ENCODE results near the gene TMTC4. TPM values are rescaled to one million over a fixed set of nuclear protein-coding genes. Genes with fewer than 3 reads are reported as not detected.

Gene TMTC4
- total and polyA plus RNA-seq, 2 donors from 2014 or later, result 10.5 to 15.1 TPM

DNA sequence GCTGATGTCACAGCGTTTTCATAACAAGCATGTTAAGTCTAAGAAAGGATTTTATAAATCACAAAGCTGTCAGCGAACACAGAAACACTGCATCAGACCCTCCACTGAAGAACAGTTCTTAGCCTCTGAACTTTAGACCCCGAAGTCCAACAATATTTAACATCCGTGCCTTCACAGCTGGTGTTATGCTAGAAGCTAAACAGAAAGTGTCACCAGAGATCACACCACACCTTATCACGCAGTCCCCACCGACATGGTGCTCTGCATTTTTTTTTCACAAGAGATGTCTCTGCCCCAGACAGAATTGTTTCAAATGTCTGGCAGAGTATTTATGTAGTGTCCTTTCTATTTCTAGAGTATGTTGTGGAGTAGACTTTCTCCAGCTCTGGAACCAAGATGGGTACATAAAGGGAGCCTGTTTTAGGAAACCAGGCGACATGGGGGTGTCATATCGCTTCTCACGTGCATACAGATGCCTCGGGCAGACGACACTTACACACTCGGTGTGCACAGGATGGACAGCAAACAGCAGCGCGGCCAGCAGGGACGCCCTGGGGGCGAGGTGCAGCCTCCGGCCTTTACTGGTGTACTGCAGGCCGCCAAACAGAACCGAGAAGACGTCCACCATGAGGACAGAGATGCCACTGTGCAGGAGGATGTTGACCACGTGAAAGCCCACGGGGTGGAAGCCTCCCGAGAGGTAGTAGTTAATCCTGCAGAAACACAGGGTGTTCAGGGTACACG, 12.0 kb downstream of the TMTC4 start:
- no peaks in the 10 kb centered on the region for H3K9me3 ChIP-seq (ENCODE audit: control insufficient read depth in 2 of 3, insufficient read depth in 1 of 3, low read length in 3 of 3)
- H3K4me3 ChIP-seq (ENCODE audit: low read length in 3 of 3), result no peak overlapping the region
- H3K4me1 ChIP-seq (ENCODE audit: control insufficient read depth in 2 of 3, insufficient read depth in 2 of 3, low read depth in 1 of 3, low read length in 3 of 3), result peaks cover 0 to 4% (median 0%) of the 10 kb centered on the region in 3 donors
- TF ChIP-seq, protein P1, sequence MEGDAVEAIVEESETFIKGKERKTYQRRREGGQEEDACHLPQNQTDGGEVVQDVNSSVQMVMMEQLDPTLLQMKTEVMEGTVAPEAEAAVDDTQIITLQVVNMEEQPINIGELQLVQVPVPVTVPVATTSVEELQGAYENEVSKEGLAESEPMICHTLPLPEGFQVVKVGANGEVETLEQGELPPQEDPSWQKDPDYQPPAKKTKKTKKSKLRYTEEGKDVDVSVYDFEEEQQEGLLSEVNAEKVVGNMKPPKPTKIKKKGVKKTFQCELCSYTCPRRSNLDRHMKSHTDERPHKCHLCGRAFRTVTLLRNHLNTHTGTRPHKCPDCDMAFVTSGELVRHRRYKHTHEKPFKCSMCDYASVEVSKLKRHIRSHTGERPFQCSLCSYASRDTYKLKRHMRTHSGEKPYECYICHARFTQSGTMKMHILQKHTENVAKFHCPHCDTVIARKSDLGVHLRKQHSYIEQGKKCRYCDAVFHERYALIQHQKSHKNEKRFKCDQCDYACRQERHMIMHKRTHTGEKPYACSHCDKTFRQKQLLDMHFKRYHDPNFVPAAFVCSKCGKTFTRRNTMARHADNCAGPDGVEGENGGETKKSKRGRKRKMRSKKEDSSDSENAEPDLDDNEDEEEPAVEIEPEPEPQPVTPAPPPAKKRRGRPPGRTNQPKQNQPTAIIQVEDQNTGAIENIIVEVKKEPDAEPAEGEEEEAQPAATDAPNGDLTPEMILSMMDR (IDR thresholded peaks at IDR 0.05; ENCODE audit: borderline replicate concordance, extremely low read depth, insufficient read depth), result no peak
- H3K9ac ChIP-seq (ENCODE audit: low read length in 3 of 3), result no peak overlapping the region
- intact Hi-C loops (cut with DNase I), result no loop called here
- H3K36me3 ChIP-seq (ENCODE audit: control insufficient read depth in 2 of 3, insufficient read depth in 3 of 3, low read length in 3 of 3), result peaks cover 0 to 7% (median 2%) of the 10 kb centered on the region in 3 donors
- no peaks in the 10 kb centered on the region for H3K27me3 ChIP-seq (ENCODE audit: control insufficient read depth, insufficient read depth, low read length)
- peak overlapping the region in 1 of 2 donors; percentile 32 for H3K27ac ChIP-seq (ENCODE audit: low read depth in 2 of 2, low read length in 2 of 2)
- DNase-seq (no peak), FAIRE-seq (no peak)

DNA sequence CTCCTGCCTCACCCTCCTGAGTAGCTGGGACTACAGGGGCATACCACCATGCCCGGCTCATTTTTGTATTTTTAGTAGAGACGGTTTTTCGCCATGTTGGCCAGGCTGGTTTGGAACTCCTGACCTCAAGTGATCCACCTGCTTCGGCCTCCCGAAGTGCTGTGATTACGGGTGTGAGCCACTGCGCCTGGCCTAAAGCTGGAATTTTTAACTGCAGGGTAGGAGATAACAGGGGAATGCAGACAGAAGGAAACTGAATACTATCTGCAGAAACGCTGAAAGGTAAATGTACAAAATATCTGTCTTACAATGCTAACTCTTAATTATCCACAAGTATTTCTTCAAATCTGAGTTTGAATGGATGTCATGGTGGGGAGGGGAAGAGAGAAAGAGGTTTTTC, 13.8 kb downstream of the TMTC4 start:
- no peak for FAIRE-seq

DNA sequence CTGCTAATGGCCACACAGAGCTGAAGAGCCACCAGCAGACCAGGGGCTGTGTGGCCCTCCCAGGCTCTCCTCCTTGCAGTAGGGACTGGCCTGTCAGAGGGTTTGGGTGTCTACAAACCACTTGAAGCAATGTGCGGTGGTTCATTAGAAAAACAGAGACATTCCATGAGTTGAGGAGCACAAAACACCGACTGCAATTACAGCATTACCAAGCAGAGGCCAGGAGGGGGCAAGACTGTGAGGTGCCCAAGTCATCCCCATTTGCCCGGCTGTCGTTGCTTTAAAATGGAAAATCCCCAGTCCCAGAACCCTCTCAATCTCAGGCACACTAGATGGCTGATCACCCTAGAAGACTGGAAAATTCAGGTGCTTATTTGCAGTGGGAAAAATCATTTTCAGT, 15.0 kb downstream of the TMTC4 start:
- no peaks in the 10 kb centered on the region for H3K27me3 ChIP-seq (ENCODE audit: control insufficient read depth, insufficient read depth, low read length)

More for the DNA sequence above, 13.8 kb downstream of the TMTC4 start:
- DNase-seq, result no peak
- TF ChIP-seq, protein P1 (IDR thresholded peaks at IDR 0.05; ENCODE audit: borderline replicate concordance, extremely low read depth, insufficient read depth), result no peak
- no peak overlapping the region for H3K9ac ChIP-seq (ENCODE audit: low read length in 3 of 3)
- no peak overlapping the region for H3K27ac ChIP-seq (ENCODE audit: low read depth in 2 of 2, low read length in 2 of 2)
- H3K4me3 ChIP-seq (ENCODE audit: low read length in 3 of 3), result no peak overlapping the region
- H3K9me3 ChIP-seq (ENCODE audit: control insufficient read depth in 2 of 3, insufficient read depth in 1 of 3, low read length in 3 of 3), result no peaks in the 10 kb centered on the region
- peaks cover 2 to 12% (median 5%) of the 10 kb centered on the region in 3 donors for H3K36me3 ChIP-seq (ENCODE audit: control insufficient read depth in 2 of 3, insufficient read depth in 3 of 3, low read length in 3 of 3)
- H3K4me1 ChIP-seq (ENCODE audit: control insufficient read depth in 2 of 3, insufficient read depth in 2 of 3, low read depth in 1 of 3, low read length in 3 of 3), result peaks cover 0 to 4% (median 0%) of the 10 kb centered on the region in 3 donors
- H3K27me3 ChIP-seq (ENCODE audit: control insufficient read depth, insufficient read depth, low read length), result no peaks in the 10 kb centered on the region
- intact Hi-C loops (cut with DNase I), result no loop called here

More for the DNA sequence above, 15.0 kb downstream of the TMTC4 start:
- Histone ChIP-seq H3K9ac (ENCODE audit: low read length in 3 of 3) (no peak overlapping the region), H3K4me3 (ENCODE audit: low read length in 3 of 3) (no peak overlapping the region), H3K36me3 (ENCODE audit: control insufficient read depth in 2 of 3, insufficient read depth in 3 of 3, low read length in 3 of 3) (peaks cover 4 to 12% (median 7%) of the 10 kb centered on the region in 3 donors), H3K4me1 (ENCODE audit: control insufficient read depth in 2 of 3, insufficient read depth in 2 of 3, low read depth in 1 of 3, low read length in 3 of 3) (peaks cover 0 to 4% (median 0%) of the 10 kb centered on the region in 3 donors), H3K9me3 (ENCODE audit: control insufficient read depth in 2 of 3, insufficient read depth in 1 of 3, low read length in 3 of 3) (no peaks in the 10 kb centered on the region), H3K27ac (ENCODE audit: low read depth in 2 of 2, low read length in 2 of 2) (no peak overlapping the region)
- TF ChIP-seq, protein P1 (IDR thresholded peaks at IDR 0.05; ENCODE audit: borderline replicate concordance, extremely low read depth, insufficient read depth), result no peak
- intact Hi-C loops (cut with DNase I), result no loop called here
- DNase-seq (no peak), FAIRE-seq (no peak)
